Mesothelial cell of epicardium (in vitro differentiated cells): Measurements from ENCODE around the gene TRIM71. TPM values are rescaled to one million over a fixed set of nuclear protein-coding genes. Genes with fewer than 3 reads are reported as not detected.
A peak's percentile ranks its signal among the peaks of the same experiment; 100 is the strongest.

Experiments
- DNase-seq, 2 experiments: peaks; one replicate each; pipeline ENCODE4 v3.0.0; 2021; ENCODE audit warnings: low spot score in 2 of 2; ENCODE audit not compliant: unreplicated experiment in 2 of 2
- H3K27ac Mint-ChIP-seq: 2 replicates; pipeline ENCODE4 v1.8.0; 2021; ENCODE audit warnings: mixed read lengths
- H3K27me3 Mint-ChIP-seq: 2 replicates; pipeline ENCODE4 v1.8.0; 2021; ENCODE audit warnings: low read depth, mixed read lengths
- H3K36me3 Mint-ChIP-seq: 2 replicates; pipeline ENCODE4 v1.8.0; 2021; ENCODE audit warnings: mixed read lengths
- H3K4me1 Mint-ChIP-seq: 2 replicates; pipeline ENCODE4 v1.8.0; 2021; ENCODE audit warnings: mixed read lengths
- H3K4me3 Mint-ChIP-seq: 2 replicates; pipeline ENCODE4 v1.8.0; 2021; ENCODE audit warnings: mild to moderate bottlenecking, moderate library complexity, mixed read lengths
- H3K9me3 Mint-ChIP-seq: 2 replicates; pipeline ENCODE4 v1.8.0; 2021; ENCODE audit warnings: mixed read lengths
- CTCF ChIP-seq: fragments of 200-600 bp; sonication (generic); IDR thresholded peaks from one replicate; pipeline ENCODE4 v1.5.0; 2021; ENCODE audit warnings: antibody characterized with exemption; ENCODE audit not compliant: unreplicated experiment
- total RNA-seq: library from RNA; stranded (reverse); gene quantifications from 3 replicates; pipeline ENCODE4 v1.2.1, GENCODE V29; 2021

Gene TRIM71
- total RNA-seq, 1 donor from 2014 or later = 2.7 TPM

- H3K36me3 Mint-ChIP-seq = no peaks in the 10 kb centered on the region
- no peak for DNase-seq
- no peaks in the 10 kb centered on the region for H3K27me3 Mint-ChIP-seq
- H3K27ac Mint-ChIP-seq = peak overlapping the region; percentile 34
- H3K9me3 Mint-ChIP-seq = no peaks in the 10 kb centered on the region
- no peak for TF ChIP-seq CTCF
- H3K4me3 Mint-ChIP-seq = no peak overlapping the region
- peaks cover 48% of the 10 kb centered on the region for H3K4me1 Mint-ChIP-seq
Observed at GRCh38 chr3:32866533-32866932, 48.7 kb downstream of the TRIM71 start.

- TF ChIP-seq CTCF = no peak
- H3K4me3 Mint-ChIP-seq = no peak overlapping the region
- no peak overlapping the region for H3K27ac Mint-ChIP-seq
- H3K4me1 Mint-ChIP-seq = peaks cover 48% of the 10 kb centered on the region
- no peak for DNase-seq
- H3K27me3 Mint-ChIP-seq = no peaks in the 10 kb centered on the region
- H3K9me3 Mint-ChIP-seq = no peaks in the 10 kb centered on the region
- no peaks in the 10 kb centered on the region for H3K36me3 Mint-ChIP-seq
Observed at GRCh38 chr3:32867954-32868353, 50.2 kb downstream of the TRIM71 start.

- no peak for TF ChIP-seq CTCF
- Mint-ChIP-seq H3K27me3 (no peaks in the 10 kb centered on the region), H3K4me3 (no peak overlapping the region), H3K36me3 (no peaks in the 10 kb centered on the region), H3K9me3 (no peaks in the 10 kb centered on the region), H3K27ac (no peak overlapping the region), H3K4me1 (peaks cover 54% of the 10 kb centered on the region)
- DNase-seq = no peak
Observed at GRCh38 chr3:32868719-32869512, 51.1 kb downstream of the TRIM71 start.

DNA sequence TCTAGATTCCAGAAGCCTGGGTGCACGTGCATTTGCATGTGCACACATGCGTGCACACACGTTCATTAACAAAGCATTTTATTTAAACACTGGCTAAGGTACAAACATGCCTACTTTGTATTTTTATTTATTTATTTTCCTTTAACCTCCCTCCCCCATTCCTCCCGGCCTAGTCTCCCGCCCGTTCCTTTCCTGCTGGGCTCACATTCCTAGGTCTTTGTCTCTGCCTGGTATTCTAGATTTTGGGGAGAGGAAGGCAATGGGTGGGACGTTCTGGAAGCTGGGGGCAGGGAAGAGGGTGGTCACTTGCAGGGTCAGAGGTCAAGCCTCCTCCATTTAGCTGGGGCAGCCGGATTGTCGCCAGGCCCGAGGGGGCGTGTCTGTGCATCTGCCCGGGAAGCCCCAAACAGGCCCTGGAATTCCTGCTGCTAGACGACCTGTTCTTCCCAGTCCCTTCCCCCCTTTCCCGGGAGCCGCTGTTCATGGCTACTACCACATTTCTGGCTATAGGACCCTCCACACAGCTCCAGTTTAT lies 51.8 kb downstream of the TRIM71 start:
- Mint-ChIP-seq H3K4me1 (peaks cover 49% of the 10 kb centered on the region), H3K9me3 (no peaks in the 10 kb centered on the region), H3K4me3 (no peak overlapping the region), H3K36me3 (no peaks in the 10 kb centered on the region), H3K27ac (peak overlapping the region; percentile 69), H3K27me3 (no peaks in the 10 kb centered on the region)
- DNase-seq = no peak
- TF ChIP-seq CTCF = no peak

GRCh38 chr3:32870373-32871095 lies 52.7 kb downstream of the TRIM71 start:
- H3K4me3 Mint-ChIP-seq = no peak overlapping the region
- H3K36me3 Mint-ChIP-seq = no peaks in the 10 kb centered on the region
- H3K9me3 Mint-ChIP-seq = no peaks in the 10 kb centered on the region
- H3K27ac Mint-ChIP-seq = no peak overlapping the region
- TF ChIP-seq CTCF = no peak
- DNase-seq = no peak
- H3K27me3 Mint-ChIP-seq = no peaks in the 10 kb centered on the region
- peaks cover 41% of the 10 kb centered on the region for H3K4me1 Mint-ChIP-seq
